DND-41 (cell line): ENCODE results near the gene ZNF98.

Experiments used
- ATAC-seq: fragments of 200-7000 bp; cut with Tn5 transposase; 3 replicates; pipeline ENCODE4 v1.9.1; 2021; ENCODE audit warnings: low read depth; ENCODE audit not compliant: insufficient read depth
- DNase-seq: peaks from one replicate; pipeline ENCODE4 v3.0.0-alpha.2; 2020
- H2AFZ ChIP-seq: 2 replicates; pipeline ENCODE4 v1.6.0; 2012; ENCODE audit warnings: low read depth, low read length
- H3K27ac ChIP-seq: 2 replicates; pipeline ENCODE4 v1.5.1; 2012; ENCODE audit warnings: low read length, inconsistent platforms
- H3K27me3 ChIP-seq: fragments of 200-600 bp; sonication (generic); 2 replicates; pipeline ENCODE4 v1.6.0; 2012; ENCODE audit warnings: low read length, mild to moderate bottlenecking, inconsistent platforms; ENCODE audit not compliant: insufficient read depth, poor library complexity
- H3K36me3 ChIP-seq: 2 replicates; pipeline ENCODE4 v1.5.1; 2012; ENCODE audit warnings: low read length, inconsistent platforms; ENCODE audit not compliant: insufficient read depth
- H3K4me1 ChIP-seq: 2 replicates; pipeline ENCODE4 v1.5.1; 2012; ENCODE audit warnings: mild to moderate bottlenecking, low read length; ENCODE audit not compliant: insufficient read depth
- H3K4me2 ChIP-seq: 2 replicates; pipeline ENCODE4 v1.6.0; 2012; ENCODE audit warnings: mild to moderate bottlenecking, moderate library complexity, low read length, inconsistent platforms; ENCODE audit not compliant: insufficient read depth
- H3K4me3 ChIP-seq, 2 experiments: fragments of 200-600 bp in 1 of 2; shearing (Covaris generic) in 1 of 2; 2 replicates each; pipeline ENCODE4 v1.5.1; 2012 to 2016; ENCODE audit warnings: inconsistent platforms in 2 of 2, low read length in 2 of 2, mild to moderate bottlenecking in 2 of 2, low read depth in 1 of 2, moderate library complexity in 1 of 2
- H3K79me2 ChIP-seq: 2 replicates; pipeline ENCODE4 v1.6.0; 2012; ENCODE audit warnings: low read length, inconsistent platforms; ENCODE audit not compliant: insufficient read depth
- H3K9ac ChIP-seq: 2 replicates; pipeline ENCODE4 v1.6.0; 2012; ENCODE audit warnings: low read depth, mild to moderate bottlenecking, inconsistent platforms, low read length, moderate library complexity
- H3K9me3 ChIP-seq: 2 replicates; pipeline ENCODE4 v1.5.1; 2012; ENCODE audit warnings: low read length, moderate library complexity, mild to moderate bottlenecking, inconsistent platforms; ENCODE audit not compliant: insufficient read depth, severe bottlenecking
- H4K20me1 ChIP-seq: 2 replicates; pipeline ENCODE4 v1.6.0; 2012; ENCODE audit warnings: low read length; ENCODE audit not compliant: insufficient read depth
- EZH2 ChIP-seq: IDR thresholded peaks from 3 replicates; pipeline ENCODE4 v1.6.1; 2012; ENCODE audit warnings: borderline replicate concordance, low read depth, mild to moderate bottlenecking, moderate library complexity, low read length, inconsistent platforms; ENCODE audit not compliant: severe bottlenecking
- TF ChIP-seq, protein P1 (sequence below): IDR thresholded peaks from 2 replicates; pipeline ENCODE4 v1.5.1; 2012; ENCODE audit warnings: borderline replicate concordance, low read length, moderate library complexity, mild to moderate bottlenecking; ENCODE audit not compliant: poor library complexity, severe bottlenecking; ENCODE audit errors: extremely low read depth

Gene ZNF98

DNA sequence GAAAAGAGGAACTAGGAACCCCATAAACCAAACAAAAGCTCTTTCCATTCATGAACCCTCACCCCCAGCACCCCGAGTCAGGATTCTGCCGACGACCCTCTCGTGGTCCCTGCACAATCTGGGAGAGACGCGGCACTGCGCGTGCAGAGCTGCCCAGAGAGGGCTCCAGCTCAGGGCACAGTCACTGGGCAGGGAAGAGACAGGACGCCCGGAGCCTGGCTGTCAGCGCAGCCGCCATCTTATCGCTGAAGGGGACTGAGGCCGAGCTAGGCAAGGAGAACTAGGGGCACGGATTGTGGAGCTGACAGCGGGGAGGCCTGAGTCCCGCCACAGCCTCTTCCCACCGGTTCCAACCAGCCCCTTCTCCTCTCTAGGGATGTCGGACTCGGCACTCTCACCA is 349 bp downstream of the ZNF98 start:
- Histone ChIP-seq H3K4me3 (no peak overlapping the region), H3K27me3 (no peaks in the 10 kb centered on the region), H3K9ac (no peak overlapping the region), H3K4me1 (no peaks in the 10 kb centered on the region), H3K36me3 (no peaks in the 10 kb centered on the region), H3K27ac (no peak overlapping the region), H3K9me3 (peaks cover 4% of the 10 kb centered on the region), H2AFZ (no peak overlapping the region), H3K4me2 (no peak overlapping the region), H3K79me2 (no peaks in the 10 kb centered on the region), H4K20me1 (no peaks in the 10 kb centered on the region)
- DNase-seq (no peak), ATAC-seq (no peak)
- TF ChIP-seq EZH2, result no peak
- TF ChIP-seq, protein P1, sequence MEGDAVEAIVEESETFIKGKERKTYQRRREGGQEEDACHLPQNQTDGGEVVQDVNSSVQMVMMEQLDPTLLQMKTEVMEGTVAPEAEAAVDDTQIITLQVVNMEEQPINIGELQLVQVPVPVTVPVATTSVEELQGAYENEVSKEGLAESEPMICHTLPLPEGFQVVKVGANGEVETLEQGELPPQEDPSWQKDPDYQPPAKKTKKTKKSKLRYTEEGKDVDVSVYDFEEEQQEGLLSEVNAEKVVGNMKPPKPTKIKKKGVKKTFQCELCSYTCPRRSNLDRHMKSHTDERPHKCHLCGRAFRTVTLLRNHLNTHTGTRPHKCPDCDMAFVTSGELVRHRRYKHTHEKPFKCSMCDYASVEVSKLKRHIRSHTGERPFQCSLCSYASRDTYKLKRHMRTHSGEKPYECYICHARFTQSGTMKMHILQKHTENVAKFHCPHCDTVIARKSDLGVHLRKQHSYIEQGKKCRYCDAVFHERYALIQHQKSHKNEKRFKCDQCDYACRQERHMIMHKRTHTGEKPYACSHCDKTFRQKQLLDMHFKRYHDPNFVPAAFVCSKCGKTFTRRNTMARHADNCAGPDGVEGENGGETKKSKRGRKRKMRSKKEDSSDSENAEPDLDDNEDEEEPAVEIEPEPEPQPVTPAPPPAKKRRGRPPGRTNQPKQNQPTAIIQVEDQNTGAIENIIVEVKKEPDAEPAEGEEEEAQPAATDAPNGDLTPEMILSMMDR, result no peak

DNA sequence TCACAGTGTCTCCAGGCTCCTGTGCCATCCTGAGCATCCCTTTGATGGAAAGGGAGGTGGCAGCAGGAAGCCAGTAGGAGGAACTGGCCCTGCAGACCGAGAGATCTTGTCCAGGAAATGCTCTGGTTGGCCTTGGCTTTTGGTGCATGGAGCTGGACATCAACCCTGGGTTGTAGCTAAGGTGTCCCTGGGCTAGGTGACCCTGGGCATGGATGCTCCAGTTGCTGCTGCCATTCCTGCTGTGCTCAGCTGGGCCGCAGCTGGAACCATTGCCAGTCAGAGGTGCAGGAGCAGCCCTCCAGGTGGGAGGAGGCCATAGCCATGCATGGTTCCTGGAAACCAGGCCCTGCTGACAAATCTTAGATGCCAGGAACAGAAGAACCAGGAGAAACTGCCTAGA is 67.5 kb downstream of the ZNF98 start:
- no peaks in the 10 kb centered on the region for H4K20me1 ChIP-seq
- no peaks in the 10 kb centered on the region for H3K27me3 ChIP-seq
- H3K9me3 ChIP-seq, result peaks cover 2% of the 10 kb centered on the region
- no peaks in the 10 kb centered on the region for H3K36me3 ChIP-seq
- H3K79me2 ChIP-seq, result no peaks in the 10 kb centered on the region
- no peak overlapping the region for H3K4me3 ChIP-seq
- no peaks in the 10 kb centered on the region for H3K4me1 ChIP-seq
- DNase-seq (no peak), ATAC-seq (no peak)
- H2AFZ ChIP-seq, result no peak overlapping the region
- no peak overlapping the region for H3K4me2 ChIP-seq
- TF ChIP-seq, protein P1, result no peak
- TF ChIP-seq EZH2, result no peak
- H3K27ac ChIP-seq, result no peak overlapping the region
- no peak overlapping the region for H3K9ac ChIP-seq
